ENCODE data around the gene CACNA1B. TPM values are rescaled to one million over a fixed set of nuclear protein-coding genes. Genes with fewer than 3 reads are reported as not detected.

Gene CACNA1B
- total RNA-seq, 4 donors from 2014 or later, result 0.04 to 0.13 (median 0.12) TPM; not detected in 1

- no peak overlapping the region for H3K27ac ChIP-seq
- no peak for ATAC-seq
- H3K36me3 ChIP-seq, result no peaks in the 10 kb centered on the region
- 80% methylated on average over 1 of the region's 16 CpGs; no CpG with 5 or more reads in 1 of the 2 donors for WGBS, 2 donors (ENCODE audit: low coverage in 1 of 2)
- TF ChIP-seq POLR2A (IDR thresholded peaks at IDR 0.05) (no peak), EP300 (IDR thresholded peaks at IDR 0.05) (no peak)
- no peaks in the 10 kb centered on the region for H3K4me1 ChIP-seq
- H3K27me3 ChIP-seq, result peaks cover 47% of the 10 kb centered on the region
- no peak overlapping the region for H3K4me3 ChIP-seq
- H3K9me3 ChIP-seq, result no peaks in the 10 kb centered on the region
Measured at GRCh38 chr9:137972355-137972987, 94.9 kb downstream of the CACNA1B start.

GRCh38 chr9:137972988-137973470 is 95.4 kb downstream of the CACNA1B start:
- Histone ChIP-seq H3K4me1 (no peaks in the 10 kb centered on the region), H3K27me3 (peaks cover 47% of the 10 kb centered on the region), H3K9me3 (no peaks in the 10 kb centered on the region), H3K4me3 (no peak overlapping the region), H3K36me3 (no peaks in the 10 kb centered on the region), H3K27ac (no peak overlapping the region)
- TF ChIP-seq EP300 (IDR thresholded peaks at IDR 0.05), result no peak
- TF ChIP-seq, protein P1, sequence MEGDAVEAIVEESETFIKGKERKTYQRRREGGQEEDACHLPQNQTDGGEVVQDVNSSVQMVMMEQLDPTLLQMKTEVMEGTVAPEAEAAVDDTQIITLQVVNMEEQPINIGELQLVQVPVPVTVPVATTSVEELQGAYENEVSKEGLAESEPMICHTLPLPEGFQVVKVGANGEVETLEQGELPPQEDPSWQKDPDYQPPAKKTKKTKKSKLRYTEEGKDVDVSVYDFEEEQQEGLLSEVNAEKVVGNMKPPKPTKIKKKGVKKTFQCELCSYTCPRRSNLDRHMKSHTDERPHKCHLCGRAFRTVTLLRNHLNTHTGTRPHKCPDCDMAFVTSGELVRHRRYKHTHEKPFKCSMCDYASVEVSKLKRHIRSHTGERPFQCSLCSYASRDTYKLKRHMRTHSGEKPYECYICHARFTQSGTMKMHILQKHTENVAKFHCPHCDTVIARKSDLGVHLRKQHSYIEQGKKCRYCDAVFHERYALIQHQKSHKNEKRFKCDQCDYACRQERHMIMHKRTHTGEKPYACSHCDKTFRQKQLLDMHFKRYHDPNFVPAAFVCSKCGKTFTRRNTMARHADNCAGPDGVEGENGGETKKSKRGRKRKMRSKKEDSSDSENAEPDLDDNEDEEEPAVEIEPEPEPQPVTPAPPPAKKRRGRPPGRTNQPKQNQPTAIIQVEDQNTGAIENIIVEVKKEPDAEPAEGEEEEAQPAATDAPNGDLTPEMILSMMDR (IDR thresholded peaks at IDR 0.05), result no peak
- no peak for TF ChIP-seq POLR2A (IDR thresholded peaks at IDR 0.05)
- no peak for TF ChIP-seq POLR2AphosphoS5 (IDR thresholded peaks at IDR 0.05)
- WGBS, 2 donors (ENCODE audit: low coverage in 1 of 2), result no CpG with 5 or more reads among the region's 13 CpGs
- no peak for ATAC-seq

DNA sequence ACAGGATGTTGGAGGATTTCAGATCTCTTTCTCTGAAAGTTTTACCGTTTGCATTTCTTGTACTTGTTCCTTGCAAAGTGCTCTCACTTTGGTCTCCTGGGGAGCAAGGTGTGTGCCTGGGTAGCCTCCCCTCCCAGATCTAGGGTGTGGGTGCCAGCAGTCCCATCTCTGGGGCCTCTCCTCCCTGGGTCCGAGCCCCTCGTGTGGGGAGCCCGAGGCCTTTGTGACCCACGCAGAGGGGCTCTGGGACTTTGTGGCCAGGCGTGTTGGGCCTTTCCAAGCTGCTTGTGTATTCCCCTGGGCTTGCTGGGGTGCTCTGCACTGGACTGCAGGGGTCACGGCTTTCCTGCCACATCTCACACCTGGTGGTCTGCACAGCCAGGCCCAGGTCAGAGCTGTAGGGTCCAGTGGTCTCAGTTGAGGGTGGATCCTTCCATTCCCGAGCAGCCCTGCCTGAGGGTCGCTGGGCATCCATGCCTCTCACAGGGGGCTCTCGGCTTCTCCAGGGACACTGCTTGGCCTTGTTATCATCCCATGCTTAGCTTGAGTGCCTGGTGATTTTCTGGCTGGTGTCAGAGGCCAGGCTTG is 96.3 kb downstream of the CACNA1B start:
- Histone ChIP-seq H3K9me3 (no peaks in the 10 kb centered on the region), H3K4me3 (no peak overlapping the region), H3K27ac (no peak overlapping the region), H3K27me3 (peaks cover 38% of the 10 kb centered on the region), H3K4me1 (no peaks in the 10 kb centered on the region), H3K36me3 (no peaks in the 10 kb centered on the region)
- 38 to 63% methylated on average over 1 of the region's 10 CpGs for WGBS, 2 donors (ENCODE audit: low coverage in 1 of 2)
- no peak for ATAC-seq
- TF ChIP-seq, protein P1 (IDR thresholded peaks at IDR 0.05), result no peak

DNA sequence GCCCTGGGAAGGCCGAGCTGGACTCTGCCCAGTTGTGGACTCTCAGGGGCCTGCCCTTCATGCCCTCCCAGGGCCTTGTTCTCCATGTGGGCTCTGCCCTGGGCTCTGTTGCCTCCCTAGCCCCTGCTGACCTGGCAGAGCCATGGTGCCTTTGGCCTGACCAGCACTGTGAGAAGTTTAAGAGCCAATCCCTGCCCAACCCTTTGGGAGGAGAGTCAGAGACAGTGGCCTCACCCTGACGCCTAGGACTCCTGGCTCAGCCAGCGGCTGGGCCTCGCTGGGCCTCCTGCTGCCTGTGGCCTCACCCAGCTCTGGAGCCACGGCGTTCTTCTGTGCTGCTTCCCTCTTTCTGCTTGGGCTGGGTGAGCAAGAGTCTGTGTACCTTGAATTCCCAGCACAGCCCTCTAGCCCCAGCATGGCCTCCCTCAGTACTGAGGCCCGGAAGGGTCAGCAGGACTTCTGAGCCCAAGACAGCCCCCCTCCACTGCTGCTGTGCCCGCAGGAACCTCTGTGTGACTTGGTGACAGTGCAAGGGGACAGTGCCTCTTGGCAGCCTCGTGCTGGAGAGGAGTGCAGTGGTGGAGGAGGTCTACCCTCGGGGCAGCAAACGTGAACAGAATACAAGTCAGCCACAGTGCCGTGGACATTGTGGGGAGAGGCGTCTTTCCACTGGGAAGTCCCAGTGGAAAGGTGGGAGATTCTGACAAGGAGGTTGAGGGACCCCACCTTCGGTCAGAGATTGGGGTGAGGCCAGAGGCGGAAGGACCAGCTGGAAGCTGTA is 97.4 kb downstream of the CACNA1B start:
- Histone ChIP-seq H3K27ac (no peak overlapping the region), H3K4me3 (no peak overlapping the region), H3K36me3 (no peaks in the 10 kb centered on the region), H3K9me3 (no peaks in the 10 kb centered on the region), H3K4me1 (no peaks in the 10 kb centered on the region), H3K27me3 (peaks cover 31% of the 10 kb centered on the region)
- ATAC-seq, result no peak
- WGBS, 2 donors (ENCODE audit: low coverage in 1 of 2), result 89% methylated on average over 5 of the region's 15 CpGs; no CpG with 5 or more reads in 1 of the 2 donors
- no peak for TF ChIP-seq POLR2A (IDR thresholded peaks at IDR 0.05)
- TF ChIP-seq POLR2AphosphoS5 (IDR thresholded peaks at IDR 0.05), result no peak
- TF ChIP-seq EP300 (IDR thresholded peaks at IDR 0.05), result no peak
- TF ChIP-seq, protein P1 (IDR thresholded peaks at IDR 0.05), result no peak

DNA sequence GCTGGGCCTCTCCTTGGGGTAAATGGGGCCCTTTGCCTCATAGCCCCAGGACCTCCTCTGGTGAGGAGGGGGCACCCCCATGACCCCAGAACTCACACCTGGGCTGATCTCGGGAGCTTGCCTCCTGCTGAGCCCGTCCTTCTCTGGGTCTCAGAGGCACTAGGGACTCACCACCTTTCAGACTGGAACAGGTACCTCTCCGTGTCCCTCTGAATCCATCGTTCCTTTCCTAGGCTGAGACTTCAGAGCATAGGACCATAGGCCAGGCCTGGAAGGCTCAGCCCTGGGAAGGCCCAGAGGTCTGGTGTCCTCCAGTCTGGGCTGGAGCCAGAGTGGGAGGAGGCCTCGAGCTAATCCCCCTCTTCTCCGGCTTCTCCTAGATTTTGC is 97.9 kb downstream of the CACNA1B start:
- TF ChIP-seq POLR2AphosphoS5 (IDR thresholded peaks at IDR 0.05), result no peak
- TF ChIP-seq POLR2A (IDR thresholded peaks at IDR 0.05), result no peak
- TF ChIP-seq, protein P1 (IDR thresholded peaks at IDR 0.05), result no peak
- no peak for TF ChIP-seq EP300 (IDR thresholded peaks at IDR 0.05)
- ATAC-seq, result no peak
- Histone ChIP-seq H3K36me3 (no peaks in the 10 kb centered on the region), H3K27me3 (peaks cover 25% of the 10 kb centered on the region), H3K9me3 (no peaks in the 10 kb centered on the region), H3K27ac (no peak overlapping the region), H3K4me1 (no peaks in the 10 kb centered on the region), H3K4me3 (no peak overlapping the region)
- WGBS, 2 donors (ENCODE audit: low coverage in 1 of 2), result 73 to 83% methylated on average over 2 to 6 of the region's 6 CpGs

Measured in gastroesophageal sphincter (tissue), 4 donors.